Measurements from ENCODE around the gene MAST4. TPM values are rescaled to one million over a fixed set of nuclear protein-coding genes. Genes with fewer than 3 reads are reported as not detected.

The MAST4 gene
- total RNA-seq, 1 donor from 2014 or later: 19.1 TPM

GRCh38 chr5:66704790-66705425, 108.7 kb downstream of the MAST4 start:
- Histone ChIP-seq H3K36me3 (ENCODE audit: control insufficient read depth, insufficient read depth, low read length) (no peaks in the 10 kb centered on the region), H3K27me3 (ENCODE audit: control insufficient read depth, insufficient read depth, low read length) (no peaks in the 10 kb centered on the region), H3K4me3 (ENCODE audit: low read depth, low read length) (no peak overlapping the region)
- no peak for TF ChIP-seq CTCF (IDR thresholded peaks at IDR 0.05; ENCODE audit: insufficient read depth, low read length, poor library complexity, severe bottlenecking)
- DNase-seq (ENCODE audit: low read depth): no peak

DNA sequence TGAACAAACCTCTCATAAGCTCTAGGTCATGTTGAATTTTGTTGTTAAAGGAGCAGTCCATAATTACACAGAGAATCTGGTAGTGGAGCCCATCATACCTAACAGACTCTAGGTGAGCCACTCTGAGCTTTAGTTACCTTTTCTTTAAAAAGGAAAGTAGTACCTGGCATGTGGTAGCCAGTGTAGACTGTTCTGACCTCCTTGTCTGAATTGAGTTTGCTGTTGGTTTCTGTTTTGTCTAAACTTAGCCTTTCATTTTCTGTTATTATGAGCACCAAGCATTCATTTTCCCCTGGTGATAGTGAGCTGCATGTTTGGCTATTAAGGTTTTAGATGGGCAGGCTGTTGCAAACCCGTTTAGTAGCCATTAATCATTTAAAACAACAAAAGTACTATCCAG, 112.2 kb downstream of the MAST4 start:
- Histone ChIP-seq H3K4me3 (ENCODE audit: low read depth, low read length) (no peak overlapping the region), H3K27me3 (ENCODE audit: control insufficient read depth, insufficient read depth, low read length) (no peaks in the 10 kb centered on the region), H3K36me3 (ENCODE audit: control insufficient read depth, insufficient read depth, low read length) (no peaks in the 10 kb centered on the region)
- no peak for DNase-seq (ENCODE audit: low read depth)
- TF ChIP-seq CTCF (IDR thresholded peaks at IDR 0.05; ENCODE audit: insufficient read depth, low read length, poor library complexity, severe bottlenecking): no peak

DNA sequence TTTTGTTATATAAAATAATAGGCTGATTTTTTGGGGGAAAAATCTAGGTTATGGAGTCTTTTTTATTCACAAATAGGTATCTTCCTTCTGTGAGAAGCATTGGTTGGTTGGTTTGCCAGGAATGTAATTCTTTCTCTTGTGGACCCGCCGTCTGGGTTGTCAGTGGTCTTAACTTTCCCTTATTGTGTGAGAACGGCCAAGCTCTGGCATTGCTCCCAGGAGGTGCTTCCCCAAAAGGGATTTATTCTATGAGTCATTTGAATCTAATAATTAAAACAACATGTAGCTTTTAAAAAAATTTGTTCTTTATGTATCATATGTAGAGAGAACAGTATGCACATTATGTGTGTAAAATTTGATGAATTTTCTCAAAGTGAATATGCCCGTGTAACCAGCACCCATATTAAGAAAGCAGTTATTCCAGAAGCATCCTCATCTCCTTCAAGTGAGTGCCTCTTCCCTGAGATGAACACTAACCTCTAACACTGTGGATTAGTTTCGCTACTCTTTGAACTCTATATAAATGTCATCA, 114.4 kb downstream of the MAST4 start:
- Histone ChIP-seq H3K27me3 (ENCODE audit: control insufficient read depth, insufficient read depth, low read length) (no peaks in the 10 kb centered on the region), H3K4me3 (ENCODE audit: low read depth, low read length) (no peak overlapping the region), H3K36me3 (ENCODE audit: control insufficient read depth, insufficient read depth, low read length) (no peaks in the 10 kb centered on the region)
- TF ChIP-seq CTCF (IDR thresholded peaks at IDR 0.05; ENCODE audit: insufficient read depth, low read length, poor library complexity, severe bottlenecking): no peak
- no peak for DNase-seq (ENCODE audit: low read depth)

DNA sequence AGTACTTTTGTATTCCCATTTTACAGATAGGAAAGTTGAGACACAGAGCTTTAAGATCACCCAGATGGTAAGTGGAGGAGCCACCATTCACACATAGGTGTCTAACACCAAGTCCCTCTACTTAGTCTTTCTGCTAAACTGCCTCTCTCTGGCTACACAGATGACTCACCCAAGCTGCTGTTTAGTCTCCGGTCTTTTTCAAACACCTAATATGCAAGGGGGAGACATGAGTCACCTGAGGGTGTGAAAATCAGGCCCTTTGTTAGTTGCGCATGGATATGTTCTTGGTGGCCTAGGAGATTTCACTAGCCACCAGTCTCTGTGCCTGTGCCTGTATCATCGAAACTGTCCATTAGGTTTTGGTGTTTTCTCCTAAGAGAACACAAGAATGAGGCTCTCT, 117.8 kb downstream of the MAST4 start:
- no peak overlapping the region for H3K4me3 ChIP-seq (ENCODE audit: low read depth, low read length)
- no peaks in the 10 kb centered on the region for H3K36me3 ChIP-seq (ENCODE audit: control insufficient read depth, insufficient read depth, low read length)
- H3K27me3 ChIP-seq (ENCODE audit: control insufficient read depth, insufficient read depth, low read length): no peaks in the 10 kb centered on the region
- no peak for TF ChIP-seq CTCF (IDR thresholded peaks at IDR 0.05; ENCODE audit: insufficient read depth, low read length, poor library complexity, severe bottlenecking)
- peak; percentile 84 for DNase-seq (ENCODE audit: low read depth)

GRCh38 chr5:66717455-66718373, 121.5 kb downstream of the MAST4 start:
- Histone ChIP-seq H3K27me3 (ENCODE audit: control insufficient read depth, insufficient read depth, low read length) (no peaks in the 10 kb centered on the region), H3K4me3 (ENCODE audit: low read depth, low read length) (no peak overlapping the region), H3K36me3 (ENCODE audit: control insufficient read depth, insufficient read depth, low read length) (no peaks in the 10 kb centered on the region)
- DNase-seq (ENCODE audit: low read depth): no peak
- no peak for TF ChIP-seq CTCF (IDR thresholded peaks at IDR 0.05; ENCODE audit: insufficient read depth, low read length, poor library complexity, severe bottlenecking)

All from kidney epithelial cell (primary cell).